ENCODE data around the gene TNFSF12.

The TNFSF12 gene

DNA sequence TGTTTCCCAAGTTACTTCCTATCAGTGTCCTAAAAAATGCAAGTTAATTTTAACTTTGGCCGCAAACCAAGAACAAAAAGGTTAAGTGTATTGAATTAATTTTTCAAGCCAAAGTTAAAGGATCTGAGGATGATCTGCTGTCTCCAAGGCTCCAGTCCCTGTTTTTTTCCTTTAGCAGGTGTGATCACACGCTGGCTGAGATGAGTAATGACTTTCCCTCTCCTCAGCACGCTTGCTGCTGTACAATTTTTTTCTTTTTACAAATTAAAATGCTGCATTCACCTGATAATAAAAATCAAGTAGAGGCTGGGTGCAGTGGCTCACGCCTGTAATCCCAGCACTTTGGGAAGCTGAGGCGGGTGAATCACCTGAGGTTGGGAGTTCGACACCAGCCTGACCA is 3.9 kb upstream of the TNFSF12 start:
- no peak for DNase-seq (ENCODE audit: low read depth)

DNA sequence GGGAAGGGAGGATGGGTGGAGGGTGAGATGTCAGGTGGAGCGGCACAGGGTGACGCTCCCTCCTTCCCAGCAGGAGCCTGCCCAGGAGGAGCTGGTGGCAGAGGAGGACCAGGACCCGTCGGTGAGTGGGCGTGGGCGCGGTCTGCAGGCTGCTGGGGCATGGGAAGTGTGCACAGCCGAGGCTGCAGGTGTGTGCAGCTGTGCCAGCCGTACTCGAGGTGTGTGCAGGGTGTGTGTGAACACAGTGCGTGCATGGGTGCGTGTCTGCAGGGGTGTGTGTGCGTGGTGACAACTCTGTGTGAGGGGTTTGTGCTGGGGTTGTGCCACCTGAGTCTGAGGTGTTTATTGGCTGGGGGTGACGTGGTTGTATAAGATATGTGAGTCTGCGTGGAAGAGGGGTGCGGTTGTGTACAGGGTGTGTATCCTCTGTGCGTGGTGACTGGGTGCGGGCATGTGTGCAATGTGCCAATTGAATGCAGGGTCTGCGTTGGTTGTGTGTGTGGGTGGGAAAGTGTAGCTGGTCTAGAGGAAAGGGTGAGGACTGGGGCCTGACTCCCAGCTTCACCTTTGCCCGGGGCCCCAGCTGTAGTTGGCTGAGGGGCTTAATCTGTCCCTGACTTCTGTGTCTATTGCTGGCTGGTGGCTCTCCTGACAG is 670 bp downstream of the TNFSF12 start:
- no peak for DNase-seq (ENCODE audit: low read depth)

DNA sequence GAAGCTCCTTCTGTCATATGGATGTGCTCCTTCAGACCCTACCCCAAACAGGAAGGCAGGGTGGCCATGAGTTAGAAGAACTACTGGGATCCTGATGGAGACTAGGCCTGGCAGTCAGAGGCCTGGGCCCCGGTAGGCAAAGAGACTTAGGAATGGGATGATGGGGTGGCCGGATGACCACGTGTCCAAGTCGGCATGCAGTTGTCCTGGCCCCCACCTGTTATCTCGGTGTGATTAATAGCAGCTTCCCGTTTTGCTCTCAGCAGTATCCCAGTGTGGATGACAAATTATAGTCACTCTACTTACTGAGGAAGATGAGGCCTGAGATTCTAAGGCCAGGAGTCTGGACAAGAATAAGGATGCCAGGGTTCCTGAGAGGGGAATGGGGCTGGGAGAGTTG is 1.5 kb downstream of the TNFSF12 start:
- no peak for DNase-seq (ENCODE audit: low read depth)

DNA sequence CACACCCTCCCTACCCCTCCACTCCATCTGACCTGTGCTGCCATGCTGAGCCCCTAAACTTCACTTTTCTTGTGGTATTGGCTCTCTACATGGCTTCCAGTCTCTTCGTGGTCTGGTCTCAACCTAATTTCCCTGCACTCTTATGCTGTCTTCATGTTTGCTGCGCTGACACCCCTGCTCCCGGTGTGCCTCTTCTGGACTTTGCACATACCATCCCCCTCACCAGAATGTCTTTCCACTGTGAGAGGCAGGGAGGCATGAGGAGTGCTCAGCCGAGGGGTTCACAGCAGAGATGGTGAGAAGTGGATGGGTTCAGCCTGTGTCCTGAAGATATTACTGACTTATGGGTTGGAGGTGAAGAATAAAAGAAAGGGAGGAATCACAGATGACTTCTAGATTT is 2.5 kb downstream of the TNFSF12 start:
- no peak for DNase-seq (ENCODE audit: low read depth)

DNA sequence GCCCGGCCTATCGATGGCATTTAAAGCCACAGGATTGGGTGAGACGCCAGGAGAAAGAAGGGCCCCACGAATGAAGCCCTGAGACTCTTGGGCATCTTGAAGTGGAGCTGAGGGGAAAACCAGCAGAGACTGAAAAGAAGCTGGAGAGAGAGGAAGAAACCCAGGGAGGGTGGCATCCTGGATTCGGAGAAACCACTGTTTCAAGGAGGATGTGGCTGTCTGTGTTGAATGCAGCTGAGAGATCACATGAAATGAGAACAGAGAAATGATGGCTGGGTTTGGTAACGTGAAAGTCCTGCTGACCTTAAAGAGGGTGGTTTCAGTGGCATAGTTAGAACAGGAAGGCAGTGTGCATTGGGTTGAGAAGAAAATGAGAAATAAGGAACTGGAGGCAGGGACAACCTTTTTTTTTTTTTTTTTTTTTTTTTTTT is 3.8 kb downstream of the TNFSF12 start:
- DNase-seq (ENCODE audit: low read depth): no peak

DNA sequence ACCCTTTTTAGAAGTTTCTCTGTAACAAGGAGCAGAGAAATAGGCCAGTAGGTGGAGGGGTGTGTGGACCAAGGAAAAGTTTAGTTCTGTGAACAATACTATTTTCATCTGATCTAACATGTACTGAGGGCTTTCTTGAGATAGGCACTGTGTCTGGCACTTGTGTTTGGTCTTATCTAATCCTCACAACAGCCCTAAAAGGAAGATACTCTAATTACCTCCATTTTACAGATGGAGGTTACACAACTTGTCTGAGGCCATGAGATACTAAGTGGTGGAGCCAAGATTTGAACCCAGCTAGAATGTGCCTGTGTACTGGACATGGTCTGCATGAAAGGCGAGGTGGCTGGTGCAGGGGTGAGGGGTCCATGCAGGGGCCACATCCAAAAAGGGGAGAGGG is 4.5 kb downstream of the TNFSF12 start:
- no peak for DNase-seq (ENCODE audit: low read depth)

DNA sequence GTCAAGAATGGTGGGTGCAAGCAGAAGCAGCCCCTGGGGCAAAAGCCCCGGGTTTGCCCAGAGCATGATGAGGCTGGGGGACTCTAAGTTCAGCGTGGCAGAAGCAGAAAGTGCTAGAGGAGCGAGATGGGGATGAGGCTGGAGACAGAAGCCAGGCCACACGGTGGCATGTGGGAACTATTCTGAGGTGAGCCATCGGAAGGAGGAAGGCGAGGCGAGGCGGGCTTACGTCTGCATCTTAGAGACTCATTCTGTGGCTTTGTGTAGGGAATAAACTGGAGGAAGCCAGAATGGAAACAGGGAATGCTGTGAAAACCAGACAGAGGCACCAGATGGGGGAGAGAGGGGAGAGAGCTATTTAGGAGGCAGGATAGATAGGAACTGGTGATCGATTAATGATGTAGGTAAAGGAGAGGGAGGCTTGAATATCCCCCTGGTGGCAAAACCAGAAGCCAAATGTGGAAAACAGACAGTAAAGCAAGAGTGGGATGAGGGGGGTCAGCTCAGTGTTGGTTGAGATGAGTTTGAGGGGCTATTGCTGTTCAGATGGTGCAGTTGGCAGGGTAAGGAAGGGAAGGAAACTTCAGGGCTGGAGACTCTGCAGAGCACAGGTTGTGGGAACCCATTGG is 6.6 kb downstream of the TNFSF12 start:
- no peak for DNase-seq (ENCODE audit: low read depth)

DNA sequence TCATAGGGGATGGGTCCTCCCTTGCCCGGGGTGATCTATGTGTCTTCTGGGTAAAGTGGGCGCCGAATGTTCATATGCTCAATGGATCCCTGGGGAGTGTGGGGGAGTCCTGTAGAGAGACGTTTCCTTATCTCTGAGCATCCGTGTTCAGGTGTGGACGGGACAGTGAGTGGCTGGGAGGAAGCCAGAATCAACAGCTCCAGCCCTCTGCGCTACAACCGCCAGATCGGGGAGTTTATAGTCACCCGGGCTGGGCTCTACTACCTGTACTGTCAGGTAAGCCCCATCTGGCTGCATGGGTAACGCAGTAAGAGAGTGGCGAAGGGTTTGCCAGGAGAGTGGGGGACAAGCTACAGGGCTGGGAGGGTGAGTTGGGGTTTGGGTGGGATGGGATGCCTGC is 7.8 kb downstream of the TNFSF12 start:
- DNase-seq (ENCODE audit: low read depth): no peak

DNA sequence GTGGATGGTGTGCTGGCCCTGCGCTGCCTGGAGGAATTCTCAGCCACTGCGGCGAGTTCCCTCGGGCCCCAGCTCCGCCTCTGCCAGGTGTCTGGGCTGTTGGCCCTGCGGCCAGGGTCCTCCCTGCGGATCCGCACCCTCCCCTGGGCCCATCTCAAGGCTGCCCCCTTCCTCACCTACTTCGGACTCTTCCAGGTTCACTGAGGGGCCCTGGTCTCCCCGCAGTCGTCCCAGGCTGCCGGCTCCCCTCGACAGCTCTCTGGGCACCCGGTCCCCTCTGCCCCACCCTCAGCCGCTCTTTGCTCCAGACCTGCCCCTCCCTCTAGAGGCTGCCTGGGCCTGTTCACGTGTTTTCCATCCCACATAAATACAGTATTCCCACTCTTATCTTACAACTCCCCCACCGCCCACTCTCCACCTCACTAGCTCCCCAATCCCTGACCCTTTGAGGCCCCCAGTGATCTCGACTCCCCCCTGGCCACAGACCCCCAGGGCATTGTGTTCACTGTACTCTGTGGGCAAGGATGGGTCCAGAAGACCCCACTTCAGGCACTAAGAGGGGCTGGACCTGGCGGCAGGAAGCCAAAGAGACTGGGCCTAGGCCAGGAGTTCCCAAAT is 8.4 kb downstream of the TNFSF12 start:
- no peak for DNase-seq (ENCODE audit: low read depth)

DNA sequence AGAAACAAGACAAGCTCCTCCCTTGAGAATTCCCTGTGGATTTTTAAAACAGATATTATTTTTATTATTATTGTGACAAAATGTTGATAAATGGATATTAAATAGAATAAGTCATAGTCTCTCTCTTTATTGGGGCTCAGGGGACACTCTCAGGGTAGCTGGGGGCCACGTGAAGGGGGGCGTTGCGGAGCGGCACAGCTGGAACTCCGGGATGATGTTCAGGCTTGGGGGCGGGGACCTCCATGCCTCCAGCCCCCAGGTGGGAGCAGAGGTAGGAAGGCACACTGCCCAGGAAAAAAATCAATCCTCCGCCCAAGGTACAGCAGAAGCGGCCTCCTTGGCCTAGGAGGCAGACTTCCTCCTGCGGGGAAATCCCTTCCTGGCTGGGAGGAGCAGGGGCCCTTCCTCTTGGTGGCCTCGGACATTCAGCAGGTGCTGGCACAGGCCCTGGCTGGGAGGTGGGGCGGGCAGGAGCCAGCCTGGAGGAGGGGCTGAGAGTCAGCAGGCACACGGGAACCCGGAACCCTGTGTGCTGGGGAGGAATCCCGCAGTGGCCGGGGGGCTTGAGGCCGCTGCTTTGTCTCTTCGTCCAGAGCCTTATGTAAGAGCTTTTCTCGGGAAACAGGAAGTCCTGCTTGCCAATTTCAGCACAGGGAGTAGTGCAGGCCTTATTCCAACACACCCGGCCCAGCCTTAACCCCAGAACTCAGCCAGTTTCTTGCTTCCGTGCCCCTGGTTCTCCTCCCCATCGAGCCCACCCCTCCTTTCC is 9.1 kb downstream of the TNFSF12 start:
- DNase-seq (ENCODE audit: low read depth): no peak

DNA sequence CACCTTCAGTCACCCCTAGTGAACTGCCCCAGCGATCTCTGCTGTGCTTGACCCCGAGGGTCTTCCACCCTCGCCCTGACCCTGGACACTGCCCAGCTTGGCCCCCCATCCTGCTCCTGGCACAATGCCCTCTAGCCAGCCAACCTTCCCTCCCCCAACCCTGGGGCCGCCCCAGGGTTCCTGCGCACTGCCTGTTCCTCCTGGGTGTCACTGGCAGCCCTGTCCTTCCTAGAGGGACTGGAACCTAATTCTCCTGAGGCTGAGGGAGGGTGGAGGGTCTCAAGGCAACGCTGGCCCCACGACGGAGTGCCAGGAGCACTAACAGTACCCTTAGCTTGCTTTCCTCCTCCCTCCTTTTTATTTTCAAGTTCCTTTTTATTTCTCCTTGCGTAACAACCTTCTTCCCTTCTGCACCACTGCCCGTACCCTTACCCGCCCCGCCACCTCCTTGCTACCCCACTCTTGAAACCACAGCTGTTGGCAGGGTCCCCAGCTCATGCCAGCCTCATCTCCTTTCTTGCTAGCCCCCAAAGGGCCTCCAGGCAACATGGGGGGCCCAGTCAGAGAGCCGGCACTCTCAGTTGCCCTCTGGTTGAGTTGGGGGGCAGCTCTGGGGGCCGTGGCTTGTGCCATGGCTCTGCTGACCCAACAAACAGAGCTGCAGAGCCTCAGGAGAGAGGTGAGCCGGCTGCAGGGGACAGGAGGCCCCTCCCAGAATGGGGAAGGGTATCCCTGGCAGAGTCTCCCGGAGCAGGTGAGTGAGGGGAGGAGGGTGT is 9.9 kb downstream of the TNFSF12 start, which contains the start of gene TNFSF13:
TSS of gene TNFSF13 (plus strand) at position 207 of the 776 bp plus-strand sequence. CDS start at position 497, 290 bp downstream.
- DNase-seq (ENCODE audit: low read depth): no peak

DNA sequence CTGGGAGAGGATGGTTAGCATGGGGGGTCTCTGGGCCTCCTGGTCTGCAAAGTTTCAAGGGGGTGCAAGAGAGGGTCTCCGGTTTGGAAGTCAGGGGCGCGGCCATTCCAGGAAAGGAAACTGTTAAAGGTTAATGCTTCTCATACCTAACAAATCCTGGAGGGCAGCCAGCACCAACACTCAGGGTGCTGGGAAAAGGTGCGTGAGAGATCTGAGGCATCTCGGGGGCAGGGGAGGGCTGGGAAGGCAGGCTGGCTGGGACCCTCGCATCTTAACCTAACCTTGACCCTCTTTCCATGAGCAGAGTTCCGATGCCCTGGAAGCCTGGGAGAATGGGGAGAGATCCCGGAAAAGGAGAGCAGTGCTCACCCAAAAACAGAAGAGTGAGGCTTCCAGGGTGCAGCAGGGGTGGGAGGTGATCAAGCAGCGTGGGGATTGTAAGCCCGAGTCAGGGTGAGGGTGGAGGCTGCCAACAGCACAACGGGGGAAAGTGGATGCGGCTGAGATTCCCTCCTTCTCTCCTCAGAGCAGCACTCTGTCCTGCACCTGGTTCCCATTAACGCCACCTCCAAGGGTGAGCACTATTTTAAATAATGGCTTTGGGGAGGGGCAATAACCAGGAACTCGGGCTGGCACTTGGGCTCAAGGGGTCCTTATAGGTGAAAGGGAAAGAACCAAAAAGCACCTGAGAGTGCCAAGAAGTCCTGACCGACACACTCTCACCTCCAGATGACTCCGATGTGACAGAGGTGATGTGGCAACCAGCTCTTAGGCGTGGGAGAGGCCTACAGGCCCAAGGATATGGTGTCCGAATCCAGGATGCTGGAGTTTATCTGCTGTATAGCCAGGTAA is 10.7 kb downstream of the TNFSF12 start:
- DNase-seq (ENCODE audit: low read depth): no peak

DNA sequence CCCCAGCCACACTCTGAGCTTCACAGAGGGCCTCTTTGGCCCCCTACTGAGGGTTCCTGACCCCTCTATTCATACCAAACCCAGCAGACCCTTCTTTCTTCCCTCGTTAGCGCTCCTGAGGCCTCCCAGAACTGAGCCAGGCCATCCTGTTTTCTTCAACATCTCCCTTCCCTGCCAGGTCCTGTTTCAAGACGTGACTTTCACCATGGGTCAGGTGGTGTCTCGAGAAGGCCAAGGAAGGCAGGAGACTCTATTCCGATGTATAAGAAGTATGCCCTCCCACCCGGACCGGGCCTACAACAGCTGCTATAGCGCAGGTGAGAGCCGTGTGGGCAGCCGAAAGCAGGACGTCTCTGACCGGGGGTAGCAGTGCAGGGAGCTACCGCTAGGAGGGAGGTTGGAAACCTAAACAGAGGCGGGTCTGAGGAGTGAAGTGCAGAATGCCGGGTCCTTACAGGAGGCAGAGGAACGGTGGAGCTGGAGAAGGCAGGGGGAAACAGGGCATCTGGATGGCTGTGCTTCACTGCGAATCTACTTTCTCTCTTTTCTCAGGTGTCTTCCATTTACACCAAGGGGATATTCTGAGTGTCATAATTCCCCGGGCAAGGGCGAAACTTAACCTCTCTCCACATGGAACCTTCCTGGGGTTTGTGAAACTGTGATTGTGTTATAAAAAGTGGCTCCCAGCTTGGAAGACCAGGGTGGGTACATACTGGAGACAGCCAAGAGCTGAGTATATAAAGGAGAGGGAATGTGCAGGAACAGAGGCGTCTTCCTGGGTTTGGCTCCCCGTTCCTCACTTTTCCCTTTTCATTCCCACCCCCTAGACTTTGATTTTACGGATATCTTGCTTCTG is 11.5 kb downstream of the TNFSF12 start:
- peak; percentile 47 for DNase-seq (ENCODE audit: low read depth)

DNA sequence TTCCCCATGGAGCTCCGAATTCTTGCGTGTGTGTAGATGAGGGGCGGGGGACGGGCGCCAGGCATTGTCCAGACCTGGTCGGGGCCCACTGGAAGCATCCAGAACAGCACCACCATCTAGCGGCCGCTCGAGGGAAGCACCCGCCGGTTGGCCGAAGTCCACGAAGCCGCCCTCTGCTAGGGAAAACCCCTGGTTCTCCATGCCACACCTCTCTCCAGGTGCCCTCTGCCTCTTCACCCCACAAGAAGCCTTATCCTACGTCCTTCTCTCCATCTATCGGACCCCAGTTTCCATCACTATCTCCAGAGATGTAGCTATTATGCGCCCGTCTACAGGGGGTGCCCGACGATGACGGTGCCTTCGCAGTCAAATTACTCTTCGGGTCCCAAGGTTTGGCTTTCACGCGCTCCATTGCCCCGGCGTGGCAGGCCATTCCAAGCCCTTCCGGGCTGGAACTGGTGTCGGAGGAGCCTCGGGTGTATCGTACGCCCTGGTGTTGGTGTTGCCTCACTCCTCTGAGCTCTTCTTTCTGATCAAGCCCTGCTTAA is 12.2 kb downstream of the TNFSF12 start:
- peak; percentile 70 for DNase-seq (ENCODE audit: low read depth)

DNA sequence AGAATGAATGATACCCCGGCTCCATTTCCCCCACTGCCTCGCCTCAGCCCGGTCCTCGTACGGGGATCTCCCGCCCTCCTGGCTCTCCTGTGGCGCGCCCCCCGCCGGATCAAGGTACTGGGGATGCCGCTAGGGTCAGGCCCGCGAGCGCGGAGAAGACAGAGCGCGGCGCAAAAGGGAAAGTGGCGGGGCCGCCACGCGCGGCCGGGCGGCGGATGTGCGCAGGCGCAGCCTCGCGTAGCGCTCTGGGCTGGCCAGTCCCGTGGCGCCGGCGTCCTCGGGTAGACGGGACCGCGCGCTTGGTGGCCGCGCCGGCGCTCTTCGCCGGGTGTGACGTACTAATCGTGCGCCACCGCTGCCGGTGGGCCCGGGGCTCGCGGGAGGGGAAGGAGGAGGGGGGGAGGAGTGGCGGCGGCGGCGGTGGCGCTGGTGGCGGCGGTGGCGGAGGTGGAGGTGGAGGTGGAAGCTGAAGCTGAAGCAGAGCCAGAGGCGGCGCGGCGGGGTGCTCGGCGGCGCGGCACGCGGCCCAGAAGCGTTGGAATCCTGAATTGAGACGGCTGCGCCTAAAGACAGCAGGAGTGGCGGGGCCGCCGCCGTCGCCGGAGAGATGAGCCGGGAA is 12.8 kb downstream of the TNFSF12 start, which contains the start of gene SENP3:
TSS of gene SENP3 (plus strand) at position 331 of the 619 bp plus-strand sequence. CDS start 1,158 bp downstream, outside the sequence.
- DNase-seq (ENCODE audit: low read depth): peak; percentile 79

DNA sequence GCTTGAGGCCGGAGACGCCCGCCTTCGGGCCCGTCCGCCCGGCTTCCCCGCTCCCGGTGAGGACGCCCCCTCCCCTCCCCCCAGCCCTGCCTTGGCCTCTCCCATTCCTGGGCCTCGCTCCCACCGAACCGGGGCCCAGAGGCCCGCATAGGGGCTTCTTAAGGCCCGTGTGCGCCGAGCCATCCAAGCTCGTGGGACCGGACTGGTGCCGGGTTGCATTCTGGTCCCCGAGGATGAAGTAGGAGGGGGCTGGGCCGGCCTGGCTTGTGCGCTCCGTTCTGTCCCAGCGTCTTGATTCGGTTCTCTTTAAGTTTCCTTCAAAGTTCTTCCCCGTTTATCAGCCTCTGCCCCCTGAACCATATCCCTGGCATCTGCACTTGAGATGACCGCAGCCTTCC is 13.3 kb downstream of the TNFSF12 start:
- no peak for DNase-seq (ENCODE audit: low read depth)

DNA sequence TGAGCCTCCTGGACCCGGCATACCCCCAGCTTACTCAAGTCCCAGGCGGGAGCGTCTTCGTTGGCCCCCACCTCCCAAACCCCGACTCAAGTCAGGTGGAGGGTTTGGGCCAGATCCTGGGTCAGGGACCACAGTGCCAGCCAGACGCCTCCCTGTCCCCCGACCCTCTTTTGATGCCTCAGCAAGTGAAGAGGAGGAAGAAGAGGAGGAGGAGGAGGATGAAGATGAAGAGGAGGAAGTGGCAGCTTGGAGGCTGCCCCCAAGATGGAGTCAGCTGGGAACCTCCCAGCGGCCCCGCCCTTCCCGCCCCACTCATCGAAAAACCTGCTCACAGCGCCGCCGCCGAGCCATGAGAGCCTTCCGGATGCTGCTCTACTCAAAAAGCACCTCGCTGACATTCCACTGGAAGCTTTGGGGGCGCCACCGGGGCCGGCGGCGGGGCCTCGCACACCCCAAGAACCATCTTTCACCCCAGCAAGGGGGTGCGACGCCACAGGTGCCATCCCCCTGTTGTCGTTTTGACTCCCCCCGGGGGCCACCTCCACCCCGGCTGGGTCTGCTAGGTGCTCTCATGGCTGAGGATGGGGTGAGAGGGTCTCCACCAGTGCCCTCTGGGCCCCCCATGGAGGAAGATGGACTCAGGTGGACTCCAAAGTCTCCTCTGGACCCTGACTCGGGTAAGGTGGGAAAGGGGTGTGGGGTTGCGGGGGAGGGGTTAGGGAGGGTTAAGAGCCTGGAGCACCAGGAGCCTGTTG is 14.4 kb downstream of the TNFSF12 start:
- DNase-seq (ENCODE audit: low read depth): no peak

DNA sequence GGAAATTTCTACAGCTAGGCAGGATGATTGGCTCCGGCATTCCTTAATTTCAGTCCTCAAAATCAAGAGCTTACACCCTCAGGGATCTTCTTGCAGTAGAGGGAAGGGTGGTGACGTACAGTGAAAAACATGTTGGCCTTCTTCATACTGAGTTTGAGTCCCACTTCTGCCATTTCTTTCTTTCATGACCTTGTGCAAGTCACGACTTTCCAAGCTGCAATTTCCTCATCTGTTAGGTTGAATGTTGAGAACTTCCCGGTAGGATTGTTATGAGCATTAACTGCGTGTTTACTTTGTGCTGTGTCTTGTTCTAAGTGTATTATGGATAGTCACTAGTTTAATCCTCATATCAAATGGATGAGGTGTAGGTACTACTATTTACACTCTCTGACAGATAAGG is 20.7 kb downstream of the TNFSF12 start:
- no peak for DNase-seq (ENCODE audit: low read depth)

All from stimulated activated CD8-positive, alpha-beta memory T cell treated with anti-CD3 and anti-CD28 coated beads, Interleukin-7, amount 100 ng/mL, for 24 hours (primary cell).